Kidney epithelial cell (primary cell): ENCODE results near the gene ETS1. TPM values are rescaled to one million over a fixed set of nuclear protein-coding genes. Genes with fewer than 3 reads are reported as not detected.

ENCODE experiments used
- DNase-seq: peaks from one replicate; pipeline ENCODE4 v3.0.0-alpha.2; 2010; ENCODE audit warnings: low read depth
- H3K27me3 ChIP-seq: 2 replicates; pipeline ENCODE4 v1.6.0; 2011; ENCODE audit warnings: low read length; ENCODE audit not compliant: control insufficient read depth, insufficient read depth
- H3K36me3 ChIP-seq: 2 replicates; pipeline ENCODE4 v1.5.1; 2011; ENCODE audit warnings: low read length; ENCODE audit not compliant: control insufficient read depth, insufficient read depth
- H3K4me3 ChIP-seq: 2 replicates; pipeline ENCODE4 v1.5.1; 2011; ENCODE audit warnings: low read depth, mild to moderate bottlenecking, control low read depth, low read length
- CTCF ChIP-seq: IDR thresholded peaks from 2 replicates; pipeline ENCODE4 v1.5.1; 2011; ENCODE audit warnings: mild to moderate bottlenecking, moderate library complexity, low read length, control low read depth, inconsistent platforms; ENCODE audit not compliant: insufficient read depth, poor library complexity, severe bottlenecking
- total RNA-seq: library from RNA; depleted of rRNA; stranded (reverse); fragments of >200 nt; gene quantifications from 2 replicates; pipeline ENCODE4 v1.2.3, GENCODE V29; 2015

Gene ETS1
- total RNA-seq, 1 donor from 2014 or later: 224 TPM

DNA sequence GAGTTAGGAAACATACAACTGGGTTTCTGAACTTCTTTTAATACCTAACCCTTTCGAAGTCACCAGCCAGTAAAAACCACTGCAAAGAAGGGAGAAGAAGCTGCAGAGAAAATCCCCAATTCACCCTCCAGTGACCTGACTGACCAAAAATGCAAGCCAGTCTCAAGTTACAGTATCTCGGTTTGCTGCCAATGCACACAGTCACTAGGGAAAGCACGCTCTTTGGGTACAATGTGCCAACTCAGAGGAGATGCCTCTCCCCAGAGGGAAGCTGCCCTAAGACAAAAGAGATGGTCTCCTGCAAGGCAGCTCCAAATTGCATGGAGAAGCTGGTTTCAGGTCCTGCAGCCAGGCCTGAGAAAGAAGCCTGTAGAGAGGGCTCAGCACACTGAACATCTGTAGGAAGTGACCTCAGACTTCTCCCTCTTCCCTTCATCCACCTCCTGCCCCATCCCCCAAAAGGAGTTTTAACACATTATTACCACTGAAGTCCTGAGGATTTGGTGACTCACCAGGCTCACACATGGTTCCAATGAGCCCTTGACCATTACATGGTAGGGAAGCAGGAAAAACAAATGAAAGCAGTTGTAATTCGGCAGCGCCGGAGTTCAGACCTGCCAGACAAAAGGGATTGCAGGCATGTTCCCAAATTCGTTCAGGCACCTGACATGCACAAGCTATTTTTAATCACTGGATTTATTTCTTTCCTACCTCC, 90.1 kb downstream of the ETS1 start:
- Histone ChIP-seq H3K4me3 (no peak overlapping the region), H3K36me3 (no peaks in the 10 kb centered on the region), H3K27me3 (no peaks in the 10 kb centered on the region)
- TF ChIP-seq CTCF: no peak
- DNase-seq: peak; percentile 91

- DNase-seq: no peak
- no peaks in the 10 kb centered on the region for H3K36me3 ChIP-seq
- no peaks in the 10 kb centered on the region for H3K27me3 ChIP-seq
- no peak for TF ChIP-seq CTCF
- H3K4me3 ChIP-seq: no peak overlapping the region
Measured at GRCh38 chr11:128496692-128497060, 90.7 kb downstream of the ETS1 start.

DNA sequence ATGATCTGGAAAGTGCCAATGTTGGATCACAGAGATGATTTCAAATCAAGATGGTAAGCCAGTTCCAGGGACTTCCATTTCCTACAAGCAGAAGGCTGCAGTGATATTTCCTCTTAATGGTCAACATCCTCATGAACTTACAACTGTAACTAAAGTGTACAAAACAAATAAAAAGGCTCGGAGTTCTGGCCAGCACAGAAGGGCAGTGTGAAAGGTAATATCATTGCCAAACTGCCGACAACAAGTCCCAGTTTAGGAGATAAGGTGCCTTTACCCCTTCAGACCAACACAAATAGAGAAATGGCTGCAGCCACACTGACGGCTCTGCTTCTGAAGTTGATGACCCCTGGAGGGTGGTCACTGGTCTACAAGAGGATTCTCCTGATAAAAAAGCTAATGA, 91.1 kb downstream of the ETS1 start:
- H3K4me3 ChIP-seq: no peak overlapping the region
- no peaks in the 10 kb centered on the region for H3K27me3 ChIP-seq
- TF ChIP-seq CTCF: no peak
- H3K36me3 ChIP-seq: no peaks in the 10 kb centered on the region
- DNase-seq: no peak

DNA sequence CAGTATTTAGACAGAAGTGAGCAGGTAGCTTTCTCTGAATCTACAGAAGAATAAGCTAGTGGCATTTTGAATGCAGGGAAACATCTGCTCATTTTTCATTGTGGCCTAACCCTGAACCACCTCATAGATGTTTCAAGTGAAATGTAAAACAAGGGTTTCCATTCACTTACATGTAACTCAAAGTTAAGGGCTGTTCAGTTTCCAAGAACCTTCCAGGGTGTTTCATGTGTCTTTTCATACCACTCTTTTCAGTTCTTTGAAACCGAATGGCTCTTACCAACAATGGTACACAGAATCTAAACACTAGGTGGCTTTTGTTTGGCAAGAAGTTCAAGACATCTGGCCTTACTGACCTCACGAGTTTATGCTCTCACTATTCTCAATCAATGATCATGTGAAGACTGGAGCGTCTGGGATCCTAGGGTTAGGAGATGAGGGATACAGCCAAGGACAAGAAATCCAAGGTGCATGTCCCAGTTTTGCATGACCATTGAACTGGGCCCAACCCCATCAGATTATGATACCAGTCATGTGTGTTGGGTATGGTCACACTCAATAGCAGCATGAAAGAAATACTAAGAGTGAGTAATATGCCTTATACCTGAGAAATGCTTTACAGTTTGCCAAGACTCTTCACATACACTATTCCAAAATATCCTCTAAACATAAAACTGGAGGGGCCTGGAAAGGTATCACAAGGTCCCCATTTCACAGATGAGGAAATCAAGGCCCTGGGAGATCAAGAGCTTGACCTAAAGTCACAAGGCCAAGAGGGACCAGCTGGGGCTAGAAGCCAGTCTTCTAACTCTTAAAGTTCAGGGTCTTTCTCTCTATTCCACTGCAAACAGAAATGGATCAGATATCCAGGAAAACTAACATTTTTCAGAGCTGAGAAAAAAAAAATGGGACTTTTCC, 92.7 kb downstream of the ETS1 start:
- no peaks in the 10 kb centered on the region for H3K27me3 ChIP-seq
- no peak for DNase-seq

GRCh38 chr11:128493570-128493965, 93.8 kb downstream of the ETS1 start:
- no peak for DNase-seq
- TF ChIP-seq CTCF: no peak
- H3K36me3 ChIP-seq: peaks cover 3% of the 10 kb centered on the region
- no peak overlapping the region for H3K4me3 ChIP-seq
- no peaks in the 10 kb centered on the region for H3K27me3 ChIP-seq

More for the DNA sequence above, 92.7 kb downstream of the ETS1 start:
- H3K36me3 ChIP-seq: peaks cover 2% of the 10 kb centered on the region
- H3K4me3 ChIP-seq: no peak overlapping the region
- TF ChIP-seq CTCF: no peak
